GM18505 (cell line): ENCODE measurements around the gene PAK4.
"Not testable (repeated sequence)": the region's sequence is repeated elsewhere in the genome, so short reads cannot be mapped to it uniquely, and the experiment has no call there.

Experiments
- ATAC-seq: cut with Tn5 transposase; IDR thresholded peaks from one replicate; pipeline ENCODE4 v1.9.1; 2021; ENCODE audit not compliant: unreplicated experiment
- POLR2A ChIP-seq: IDR thresholded peaks from 4 replicates; pipeline ENCODE4 v1.6.1; 2011; ENCODE audit warnings: borderline replicate concordance; ENCODE audit not compliant: insufficient read depth, insufficient read length; ENCODE audit errors: extremely low read depth

The PAK4 gene

DNA sequence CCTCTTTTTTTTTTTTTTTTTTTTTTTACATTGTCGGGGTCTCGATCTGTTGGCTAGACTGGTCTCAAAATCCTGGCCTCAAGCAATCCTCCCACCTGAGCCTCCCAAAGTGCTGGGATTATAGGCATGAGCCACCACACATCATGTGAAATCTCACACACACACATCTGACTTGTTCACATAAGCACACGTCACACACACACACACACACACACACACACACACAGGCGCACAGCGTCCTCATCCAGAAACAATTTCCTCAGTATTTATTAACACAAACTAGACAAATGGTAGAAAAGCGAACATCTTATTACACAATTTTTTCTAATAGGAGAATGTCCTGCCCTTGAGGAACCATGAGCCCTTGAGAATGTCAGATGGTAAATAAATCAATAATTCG is 83.6 kb downstream of the PAK4 start:
- no peak for ATAC-seq
- TF ChIP-seq POLR2A = no peak

DNA sequence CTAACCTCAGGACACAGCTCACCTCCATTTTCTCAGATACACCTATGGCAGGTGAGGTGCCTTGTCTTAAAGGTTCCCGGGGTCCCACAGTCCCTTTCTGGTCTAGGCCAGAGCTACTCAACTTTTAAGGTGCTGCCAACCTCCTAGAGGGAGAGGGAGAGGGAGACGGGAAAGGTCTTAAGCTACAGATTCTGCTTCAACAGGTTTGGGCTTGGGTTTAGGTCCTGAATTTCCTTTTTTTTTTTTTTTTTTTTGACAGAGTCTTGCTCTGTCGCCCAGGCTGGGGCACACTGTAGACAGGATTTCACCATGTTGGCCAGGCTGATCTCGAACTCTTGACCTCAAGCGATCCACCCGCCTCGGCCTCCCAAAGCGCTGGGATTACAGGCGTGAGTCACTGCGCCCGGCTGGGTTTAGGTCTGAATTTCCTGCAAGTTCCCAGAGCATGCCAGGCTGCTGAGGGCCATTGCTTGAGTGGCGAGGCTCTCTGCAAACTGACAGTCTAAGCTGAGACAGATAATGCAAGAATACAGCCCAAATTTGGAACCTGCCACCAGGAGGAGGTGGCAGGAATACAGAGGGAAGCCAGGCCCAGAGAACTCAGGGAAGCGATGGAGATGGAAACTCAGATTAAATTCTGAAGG is 86.3 kb downstream of the PAK4 start:
- no peak for TF ChIP-seq POLR2A
- no peak for ATAC-seq

DNA sequence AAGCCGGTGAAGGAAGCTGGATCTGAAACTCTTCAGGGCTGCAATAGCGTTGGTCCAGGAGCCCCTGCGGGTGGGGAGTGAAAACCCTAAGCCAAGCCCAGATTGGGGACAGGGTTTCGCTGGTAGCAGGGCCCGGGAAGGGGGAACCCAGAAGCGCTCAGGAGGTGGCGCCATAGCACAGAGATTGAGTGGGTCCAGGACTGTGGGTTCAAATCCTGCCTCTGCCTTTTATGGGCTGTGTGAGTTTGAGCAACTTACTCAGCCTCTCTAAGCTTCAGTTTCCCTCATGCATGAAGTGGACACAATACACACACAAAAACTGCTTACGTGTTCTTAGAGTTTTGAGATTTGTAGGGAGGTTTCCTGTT is 86.8 kb downstream of the PAK4 start:
- TF ChIP-seq POLR2A = no peak
- ATAC-seq = no peak

DNA sequence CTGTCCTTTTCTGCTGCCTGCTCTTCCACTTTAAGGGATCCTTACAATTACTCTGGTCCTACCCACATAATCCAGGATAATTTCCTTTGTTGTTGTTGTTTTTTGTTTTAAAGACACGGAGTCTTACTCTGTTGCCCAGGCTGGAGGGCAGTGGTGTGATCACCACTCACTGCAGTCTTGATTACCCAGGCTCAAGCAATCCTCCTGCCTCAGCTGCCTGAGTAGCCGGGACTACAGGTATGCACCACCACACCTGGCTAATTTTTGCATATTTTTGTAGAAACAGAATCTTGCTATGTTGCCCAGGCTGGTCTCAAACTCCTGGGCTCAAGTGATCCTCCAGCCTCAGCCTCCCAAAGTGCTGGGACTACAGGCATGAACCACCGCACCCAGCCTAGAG is 89.7 kb downstream of the PAK4 start:
- not testable (repeated sequence) for ATAC-seq

DNA sequence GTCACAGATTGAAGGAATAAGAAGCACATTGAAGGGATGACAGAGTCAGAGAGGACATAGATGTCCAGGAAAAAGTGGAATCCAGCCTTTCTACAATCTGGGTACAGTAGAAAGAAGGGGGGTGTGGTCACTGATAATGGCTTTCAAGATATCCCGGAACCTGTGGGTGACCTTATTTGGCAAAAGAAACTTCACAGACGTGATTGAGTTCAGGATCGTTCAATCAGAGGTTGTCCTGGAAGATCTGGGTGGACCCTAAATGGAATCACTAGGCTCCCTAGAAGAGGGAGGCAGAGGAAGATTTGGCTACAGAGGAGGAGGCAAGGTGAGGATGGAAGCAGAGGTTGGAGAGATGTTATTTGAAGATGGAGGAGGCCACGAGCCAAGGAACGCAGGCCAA is 91.5 kb downstream of the PAK4 start:
- TF ChIP-seq POLR2A = no peak
- ATAC-seq = no peak

DNA sequence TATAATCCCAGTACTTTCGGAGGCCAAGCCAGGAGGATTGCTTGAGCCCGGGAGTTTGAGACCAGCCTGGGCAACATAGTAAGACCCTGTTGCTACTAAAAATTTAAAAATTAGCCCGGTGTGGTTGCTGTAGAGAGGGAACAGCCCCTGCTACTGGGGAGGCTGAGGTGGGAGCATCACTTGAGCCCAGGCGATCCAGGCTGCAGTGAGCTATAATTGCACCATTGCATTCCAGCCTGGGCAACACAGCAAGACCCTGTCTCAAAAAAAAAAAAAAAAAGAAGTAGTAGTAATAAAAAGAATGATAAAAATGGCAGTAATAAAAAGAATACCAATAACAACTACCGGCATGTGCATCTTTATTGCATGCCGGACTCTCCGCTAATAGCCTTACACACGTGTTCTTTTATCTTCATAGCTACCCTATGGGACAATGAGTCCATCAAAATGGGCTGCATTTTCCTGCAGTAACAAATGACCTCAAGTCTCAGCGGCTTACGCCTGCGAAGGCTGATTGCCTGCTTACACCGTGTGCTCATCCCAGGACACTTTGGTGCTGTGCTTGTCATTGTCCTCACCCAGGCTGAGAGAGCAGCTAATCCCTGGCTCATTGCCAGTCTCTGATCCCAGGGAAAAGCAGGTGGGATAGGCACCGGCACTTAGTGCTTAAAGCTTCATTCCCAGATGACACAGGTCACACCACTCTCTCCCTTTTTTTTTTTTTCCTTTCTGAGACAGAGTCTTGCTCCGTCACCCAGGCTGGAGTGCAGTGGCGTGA is 92.8 kb downstream of the PAK4 start:
- TF ChIP-seq POLR2A = no peak

DNA sequence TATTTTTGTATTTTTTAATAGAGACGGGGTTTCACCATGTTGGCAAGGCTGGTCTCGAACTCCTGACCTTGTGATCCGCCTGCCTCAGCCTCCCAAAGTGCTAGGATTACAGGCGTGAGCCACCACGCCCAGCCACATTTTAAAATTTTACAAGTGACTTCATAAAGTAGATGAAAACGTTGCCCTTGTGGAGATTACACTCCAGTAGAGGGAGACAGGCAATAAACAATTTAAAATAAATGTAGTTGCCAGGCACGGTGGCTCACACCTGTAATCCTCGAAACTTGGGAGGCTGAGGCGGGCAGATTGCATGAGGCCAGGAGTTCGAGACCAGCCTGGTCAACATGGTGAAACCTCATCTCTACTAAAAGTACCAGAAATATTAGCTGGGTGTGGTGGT is 93.5 kb downstream of the PAK4 start:
- not testable (repeated sequence) for ATAC-seq

More for the DNA sequence above, 92.8 kb downstream of the PAK4 start:
- no peak for ATAC-seq

DNA sequence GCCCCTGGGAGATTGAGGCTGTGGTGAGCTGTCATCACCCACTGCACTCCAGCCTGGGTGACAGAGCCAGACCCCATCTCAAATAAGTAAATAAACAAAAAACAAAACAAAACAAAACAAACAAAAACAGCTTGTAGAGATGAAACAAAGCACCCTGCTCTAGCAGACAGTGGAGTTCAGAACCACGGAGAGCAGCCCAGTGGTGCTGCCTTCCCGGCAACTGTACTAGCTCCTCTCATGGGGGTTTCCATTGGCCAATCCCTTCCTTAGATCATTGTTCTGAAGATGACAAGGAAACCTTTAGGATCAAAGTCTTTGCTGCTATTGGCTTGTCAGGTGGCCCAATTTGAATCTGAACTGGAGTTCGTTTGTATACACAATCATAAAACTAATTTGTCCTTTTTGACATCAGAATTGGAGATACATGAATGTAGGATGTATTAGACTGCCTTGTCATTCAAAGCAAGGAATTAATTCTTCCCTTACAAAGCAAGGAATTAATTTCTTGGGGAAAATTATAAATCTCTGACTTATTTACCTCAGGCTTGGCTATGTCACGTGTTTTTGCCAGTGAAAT is 98.2 kb downstream of the PAK4 start:
- no peak for ATAC-seq
- TF ChIP-seq POLR2A = no peak

DNA sequence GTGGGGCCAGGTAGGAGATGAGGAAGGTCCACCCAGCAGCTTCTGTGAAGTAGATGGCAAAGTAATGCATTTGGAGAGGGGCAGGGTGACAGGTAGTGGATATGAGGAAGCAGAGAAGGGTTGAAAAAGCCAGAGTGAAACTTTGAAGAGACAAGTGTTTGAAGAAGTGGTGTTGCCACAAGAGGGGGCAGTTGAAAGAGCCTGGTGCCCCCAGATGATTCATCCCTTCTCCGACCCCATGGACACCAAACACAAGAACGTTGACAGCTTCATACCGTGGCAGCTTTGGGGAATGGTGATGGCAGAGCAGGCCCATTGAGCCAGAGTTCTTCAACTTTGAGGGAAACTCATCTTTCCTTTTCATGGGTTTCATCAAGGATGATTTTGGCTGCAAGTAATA is 99.3 kb downstream of the PAK4 start:
- no peak for ATAC-seq
- no peak for TF ChIP-seq POLR2A
